Kasumi-1 (cell line): ENCODE measurements around the gene ZPBP.
"Not testable (repeated sequence)": the region's sequence is repeated elsewhere in the genome, so short reads cannot be mapped to it uniquely, and the experiment has no call there.

Experiments
- DNase-seq, 2 experiments: peaks; one replicate each; lab custom pipeline; 2025; lab: John Stamatoyannopoulos, UW

ZPBP gene

GRCh38 chr7:50041165-50041564 lies 51.9 kb downstream of the ZPBP start:
- not testable (repeated sequence) for DNase-seq

DNA sequence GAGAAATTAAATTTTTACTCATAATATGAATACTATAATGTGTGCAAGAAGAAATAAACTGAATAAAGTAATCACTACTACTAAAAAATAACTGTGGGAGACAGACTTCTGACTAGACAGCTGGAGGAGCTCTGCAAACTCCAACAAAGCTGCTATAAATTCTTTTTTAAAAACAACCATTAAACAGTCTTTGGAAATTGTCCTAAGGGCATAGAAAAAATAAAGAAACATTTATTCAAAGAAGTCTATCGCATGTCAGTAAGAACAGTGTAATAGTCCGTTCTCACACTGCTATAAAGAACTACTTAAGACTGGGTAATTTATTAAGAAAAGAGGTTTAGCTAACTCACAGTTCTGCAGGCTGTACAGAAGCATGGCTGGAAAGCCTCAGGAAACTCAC lies 56.0 kb downstream of the ZPBP start:
- DNase-seq, result no peak

DNA sequence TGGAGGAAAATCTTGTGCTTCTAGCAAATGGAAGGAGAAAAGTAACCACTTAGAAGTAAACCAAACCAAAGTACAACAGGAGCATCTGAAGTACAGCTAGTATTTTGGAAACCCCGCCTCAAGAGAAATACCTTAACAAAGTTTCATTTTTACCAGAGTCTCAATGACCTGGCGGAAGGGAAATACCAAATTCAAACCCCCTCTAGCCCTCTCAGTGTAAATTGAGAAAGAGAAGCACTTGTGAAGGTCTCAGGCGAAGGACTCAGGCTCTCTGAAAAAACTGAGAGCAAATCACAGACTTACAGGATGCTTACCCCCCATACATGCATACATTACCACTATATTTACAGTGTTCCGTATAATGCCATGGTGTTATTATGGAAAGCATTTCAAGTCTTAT lies 70.1 kb downstream of the ZPBP start:
- no peak for DNase-seq

DNA sequence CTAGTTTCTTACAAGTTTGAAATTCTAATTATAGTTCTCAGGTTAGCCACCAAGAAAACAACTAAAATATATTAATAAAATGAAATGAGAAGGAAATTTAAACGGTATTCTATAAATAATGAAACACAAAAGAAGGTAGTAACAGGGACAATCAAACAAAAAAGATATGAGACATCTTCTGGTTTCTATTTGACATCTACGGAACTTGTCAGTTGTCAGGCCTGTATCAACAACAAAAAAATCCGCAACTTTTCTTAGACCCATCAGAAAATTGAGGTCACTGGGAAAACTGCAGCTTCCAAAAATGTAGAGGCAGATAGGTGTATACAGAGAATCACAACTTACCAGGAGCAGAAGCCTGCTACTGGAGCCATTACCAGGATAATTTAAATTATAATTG lies 70.6 kb downstream of the ZPBP start:
- no peak for DNase-seq

GRCh38 chr7:49995681-49996080 lies 97.4 kb downstream of the ZPBP start:
- no peak for DNase-seq

GRCh38 chr7:49986191-49986590 lies 106.9 kb downstream of the ZPBP start:
- no peak for DNase-seq

- peak in 1 of 2 experiments; percentile 52 for DNase-seq
These were observed 112.6 kb downstream of the ZPBP start for GRCh38 chr7:49980465-49980864.

DNA sequence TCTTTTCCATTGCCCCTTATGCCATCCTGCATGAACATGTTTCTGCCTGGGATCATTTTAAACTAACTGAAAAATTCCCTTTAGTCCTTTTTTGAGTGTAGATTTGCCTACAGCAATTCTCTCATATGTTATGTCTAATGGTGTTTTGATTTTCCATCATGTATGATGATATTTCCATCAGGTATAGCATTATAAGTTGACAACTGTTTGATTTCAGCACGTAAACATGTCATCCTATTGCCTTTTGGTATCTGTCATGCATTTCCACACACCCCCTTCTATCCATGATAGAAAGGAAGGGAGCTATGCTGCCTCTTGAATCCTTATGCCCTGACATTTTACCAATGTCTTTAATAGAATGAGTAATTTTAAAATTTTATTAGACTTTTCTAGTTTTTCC lies 116.8 kb downstream of the ZPBP start:
- DNase-seq, result no peak

DNA sequence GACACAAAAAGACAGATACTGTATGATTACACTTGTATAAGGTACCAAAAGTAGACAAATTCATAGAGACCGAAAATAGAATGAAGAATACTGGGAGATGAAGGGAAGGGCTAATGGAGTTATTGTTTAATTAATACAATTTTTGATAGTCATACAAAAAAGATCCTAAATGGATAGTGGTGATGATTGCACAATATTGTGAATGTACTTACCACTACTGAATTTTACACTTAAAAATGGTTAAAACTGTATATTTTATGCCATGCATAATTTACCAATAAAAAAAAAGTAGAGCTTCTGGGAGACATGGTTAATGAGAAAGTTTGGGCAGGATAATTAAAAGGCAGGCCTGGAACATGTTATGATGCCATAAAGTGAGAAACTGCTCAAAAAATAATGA lies 119.0 kb downstream of the ZPBP start:
- DNase-seq, result no peak

- DNase-seq, result no peak
These were observed 155.4 kb downstream of the ZPBP start for GRCh38 chr7:49937608-49938007.

DNA sequence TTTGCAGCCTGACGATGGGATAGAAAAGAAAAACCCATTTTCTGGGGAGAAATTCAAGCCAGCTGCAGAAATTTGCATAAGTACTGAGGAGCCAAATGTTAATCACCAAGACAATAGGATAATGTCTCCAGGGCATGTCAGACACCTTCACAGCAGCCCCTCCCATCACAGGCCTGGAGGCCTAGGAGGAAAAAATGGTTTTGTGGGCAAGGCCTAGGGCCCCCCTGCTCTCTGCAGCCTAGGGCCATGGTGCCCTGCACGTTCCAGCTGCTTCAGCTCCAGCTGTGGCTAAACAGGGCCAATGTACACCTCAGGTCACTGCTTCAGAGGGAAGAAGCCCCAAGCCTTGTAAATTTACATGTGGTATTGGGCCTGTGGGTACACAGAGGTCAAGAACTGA lies 161.4 kb downstream of the ZPBP start:
- no peak for DNase-seq

DNA sequence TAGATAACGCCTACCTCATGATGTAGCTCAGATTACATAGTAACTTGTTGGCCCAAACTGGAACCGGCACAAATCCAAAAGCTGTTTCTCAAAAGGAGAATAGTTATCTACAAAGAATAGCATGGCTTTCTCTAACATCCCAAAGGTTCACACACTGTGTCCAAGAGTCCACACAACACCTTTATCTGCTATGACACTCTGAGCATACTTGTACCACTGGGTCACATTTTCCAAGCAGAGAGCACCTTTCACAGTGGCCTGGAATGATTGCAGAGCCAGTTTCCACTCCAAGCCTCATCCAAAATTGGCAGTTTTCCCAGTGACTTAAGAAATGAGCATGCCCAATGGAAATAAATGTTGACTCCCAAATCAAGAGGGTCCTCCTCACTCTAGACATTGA lies 164.3 kb downstream of the ZPBP start:
- no peak for DNase-seq

- no peak for DNase-seq
These were observed 165.4 kb downstream of the ZPBP start for GRCh38 chr7:49927631-49928030.

GRCh38 chr7:49926720-49927119 lies 166.3 kb downstream of the ZPBP start:
- no peak for DNase-seq

DNA sequence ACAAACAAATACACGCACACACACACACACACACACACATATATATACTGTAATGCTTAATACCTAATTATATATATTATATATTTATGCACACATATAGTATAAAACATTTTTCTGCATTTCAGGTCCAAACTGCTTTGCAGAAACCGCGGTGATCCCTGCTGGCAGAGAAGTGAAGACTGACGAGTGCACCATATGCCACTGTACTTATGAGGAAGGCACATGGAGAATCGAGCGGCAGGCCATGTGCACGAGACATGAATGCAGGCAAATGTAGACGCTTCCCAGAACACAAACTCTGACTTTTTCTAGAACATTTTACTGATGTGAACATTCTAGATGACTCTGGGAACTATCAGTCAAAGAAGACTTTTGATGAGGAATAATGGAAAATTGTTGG lies 181.1 kb downstream of the ZPBP start:
- DNase-seq, result no peak

DNA sequence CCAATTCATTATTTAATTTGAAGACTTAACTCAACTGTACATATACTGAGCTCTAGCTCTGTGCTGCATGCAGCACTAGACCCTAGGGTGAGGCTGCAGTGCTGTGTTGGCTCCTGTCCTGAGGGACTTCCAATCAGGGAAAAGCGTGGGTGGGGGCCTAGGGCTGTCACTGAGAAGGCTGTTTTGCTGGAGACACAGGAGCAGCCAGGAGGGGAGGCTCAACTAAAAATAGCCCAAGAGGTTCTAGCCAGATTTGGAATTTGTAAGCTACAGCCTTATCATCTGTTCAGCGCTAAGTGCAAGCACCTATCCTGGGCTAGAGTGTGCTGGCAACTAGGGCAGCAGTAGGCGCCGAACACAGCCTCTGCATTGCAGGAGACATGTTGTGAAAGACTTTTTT lies 198.5 kb downstream of the ZPBP start:
- DNase-seq, result no peak

GRCh38 chr7:49893131-49893530 lies 199.9 kb downstream of the ZPBP start:
- no peak for DNase-seq

GRCh38 chr7:49892481-49892880 lies 200.6 kb downstream of the ZPBP start:
- DNase-seq, result no peak
